Spleen (tissue), 7 donors: ENCODE data around the gene TEX29.

Source experiments
- CTCF ChIP-seq, 11 experiments: fragments of 200-600 bp in 7 of 11; fragments of 450-650 bp in 4 of 11; sonication (generic) in 4 of 11; IDR thresholded peaks in 8 of 11; conservative IDR thresholded peaks in 3 of 11; 1 replicate in 7 of 11; 2 replicates in 4 of 11; pipeline versions ENCODE4 v1.4.0 to v1.8.0; 2016 to 2021; ENCODE audit warnings: antibody characterized with exemption in 11 of 11, inconsistent platforms in 4 of 11, mild to moderate bottlenecking in 1 of 11
- POLR2A ChIP-seq, 3 donors: fragments of 450-650 bp; IDR thresholded peaks; one replicate each; pipeline ENCODE4 v1.5.1; 2017; ENCODE audit warnings: antibody characterized with exemption in 3 of 3, mild to moderate bottlenecking in 1 of 3
- donor health status: DM: no; HTN: no; CAD: no; lungs with moderate emphysema.
- donor health status: DM: no; HTN: no; CAD: no.
- donor health status: DM: no; HTN: no; CAD: no.

DNA sequence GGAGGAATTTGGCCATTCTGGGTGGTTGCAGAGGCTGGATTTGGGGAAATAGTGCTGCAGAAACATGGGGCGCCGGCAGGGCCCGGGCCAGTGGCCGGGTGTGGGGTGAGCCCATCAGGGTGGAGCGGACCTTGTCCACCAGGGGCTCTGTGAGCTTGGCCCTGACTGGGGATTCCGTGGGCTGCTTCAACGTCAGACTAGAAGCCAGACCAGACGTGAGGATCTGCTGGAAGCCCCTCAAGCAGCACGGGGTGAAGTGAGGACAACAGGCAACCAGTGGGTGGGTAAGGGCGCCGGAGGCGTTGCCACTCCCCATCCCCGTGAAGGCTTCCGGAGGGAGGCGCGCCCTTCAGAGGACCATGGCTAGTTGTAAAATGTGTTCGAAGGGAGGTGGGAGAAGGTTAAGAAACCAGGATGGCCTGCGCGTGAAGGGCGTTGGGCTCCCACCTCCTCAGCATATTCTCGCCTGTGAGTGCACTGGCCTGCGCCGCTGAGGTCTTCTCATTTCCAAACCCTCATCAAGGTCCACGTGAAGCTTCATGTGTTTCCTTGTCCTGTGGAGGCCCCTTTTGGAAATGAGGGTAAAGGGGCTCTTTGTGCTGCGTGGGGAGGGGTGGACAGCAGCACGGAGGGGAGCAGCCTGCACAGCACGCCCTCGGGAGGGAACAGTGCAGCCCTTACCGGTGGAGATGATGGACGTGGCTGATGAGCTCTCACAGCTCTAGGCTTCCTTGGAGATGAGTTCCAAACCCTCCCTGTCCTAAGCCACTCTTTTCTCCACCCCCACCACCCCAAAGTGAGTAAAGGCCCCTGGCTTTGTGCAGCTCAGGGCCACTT, 8.3 kb downstream of the TEX29 start:
- TF ChIP-seq CTCF (IDR thresholded peaks at IDR 0.05 in 8 of 11, conservative IDR thresholded peaks at IDR 0.05 in 3 of 11) = no peak
- no peak for TF ChIP-seq POLR2A (IDR thresholded peaks at IDR 0.05)
